Measurements from ENCODE around the gene TOX4.

- TF ChIP-seq EZH2phosphoT487 (conservative IDR thresholded peaks at IDR 0.05; ENCODE audit: low read length) (no peak), CTCF (IDR thresholded peaks at IDR 0.05; ENCODE audit: insufficient read depth, low read length, poor library complexity, severe bottlenecking) (no peak)
These were observed 47.8 kb downstream of the TOX4 start for GRCh38 chr14:21524575-21525490.
